ENCODE results near the gene ATRN.

The ATRN gene

GRCh38 chr20:3658716-3659491, 188.1 kb downstream of the ATRN start:
- no peak for DNase-seq (ENCODE audit: extremely low read depth, low read depth)

GRCh38 chr20:3659492-3660261, 188.9 kb downstream of the ATRN start:
- TF ChIP-seq CTCF (IDR thresholded peaks at IDR 0.05; ENCODE audit: low read depth, low read length), result no peak
- no peak for DNase-seq (ENCODE audit: extremely low read depth, low read depth)

More at GRCh38 chr20:3658716-3659491, 188.1 kb downstream of the ATRN start:
- TF ChIP-seq CTCF (IDR thresholded peaks at IDR 0.05; ENCODE audit: low read depth, low read length), result no peak

GRCh38 chr20:3660262-3661059, 189.6 kb downstream of the ATRN start:
- DNase-seq (ENCODE audit: extremely low read depth, low read depth), result no peak
- no peak for TF ChIP-seq CTCF (IDR thresholded peaks at IDR 0.05; ENCODE audit: low read depth, low read length)

- no peak for DNase-seq (ENCODE audit: extremely low read depth, low read depth)
These were observed 190.4 kb downstream of the ATRN start for GRCh38 chr20:3661060-3661813.

GRCh38 chr20:3661814-3662665, 191.2 kb downstream of the ATRN start:
- no peak for DNase-seq (ENCODE audit: extremely low read depth, low read depth)
- TF ChIP-seq CTCF (IDR thresholded peaks at IDR 0.05; ENCODE audit: low read depth, low read length), result no peak

More at GRCh38 chr20:3661060-3661813, 190.4 kb downstream of the ATRN start:
- no peak for TF ChIP-seq CTCF (IDR thresholded peaks at IDR 0.05; ENCODE audit: low read depth, low read length)

GRCh38 chr20:3663031-3663701, 192.3 kb downstream of the ATRN start, which contains the start of gene GFRA4:
TSS of gene GFRA4 (minus strand) at chr20:3663399. CDS start at chr20:3663399, 0 bp downstream.
- TF ChIP-seq CTCF (IDR thresholded peaks at IDR 0.05; ENCODE audit: low read depth, low read length), result no peak
- no peak for DNase-seq (ENCODE audit: extremely low read depth, low read depth)
